ENCODE data around the gene TIMP3. TPM values are rescaled to one million over a fixed set of nuclear protein-coding genes. Genes with fewer than 3 reads are reported as not detected.
A peak's percentile ranks its signal among the peaks of the same experiment; 100 is the strongest.

Gene TIMP3
- total RNA-seq, 1 donor from 2014 or later: 45.9 TPM

- Mint-ChIP-seq H3K27me3 (no peaks in the 10 kb centered on the region), H3K4me1 (ENCODE audit: unreplicated experiment) (peaks cover 33% of the 10 kb centered on the region), H3K27ac (no peak overlapping the region), H3K36me3 (peaks cover 3% of the 10 kb centered on the region), H3K9me3 (no peaks in the 10 kb centered on the region), H3K4me3 (no peak overlapping the region)
- no peak for DNase-seq (ENCODE audit: extremely low spot score, unreplicated experiment)
- no peak for TF ChIP-seq CTCF (conservative IDR thresholded peaks at IDR 0.05)
These were observed 36.3 kb downstream of the TIMP3 start for GRCh38 chr22:32837803-32838202.

- H3K9me3 Mint-ChIP-seq: no peaks in the 10 kb centered on the region
- no peak for DNase-seq (ENCODE audit: extremely low spot score, unreplicated experiment)
- no peak overlapping the region for H3K4me3 Mint-ChIP-seq
- no peaks in the 10 kb centered on the region for H3K27me3 Mint-ChIP-seq
- peaks cover 3% of the 10 kb centered on the region for H3K36me3 Mint-ChIP-seq
- no peak for TF ChIP-seq CTCF (conservative IDR thresholded peaks at IDR 0.05)
- no peak overlapping the region for H3K27ac Mint-ChIP-seq
- H3K4me1 Mint-ChIP-seq (ENCODE audit: unreplicated experiment): peaks cover 31% of the 10 kb centered on the region
These were observed 38.5 kb downstream of the TIMP3 start for GRCh38 chr22:32839831-32840584.

GRCh38 chr22:32841175-32841574, 39.7 kb downstream of the TIMP3 start:
- no peaks in the 10 kb centered on the region for H3K9me3 Mint-ChIP-seq
- H3K4me3 Mint-ChIP-seq: peak overlapping the region; percentile 34
- H3K27me3 Mint-ChIP-seq: no peaks in the 10 kb centered on the region
- H3K36me3 Mint-ChIP-seq: peaks cover 3% of the 10 kb centered on the region
- H3K27ac Mint-ChIP-seq: no peak overlapping the region
- no peak for TF ChIP-seq CTCF (conservative IDR thresholded peaks at IDR 0.05)
- DNase-seq (ENCODE audit: extremely low spot score, unreplicated experiment): no peak
- peaks cover 28% of the 10 kb centered on the region for H3K4me1 Mint-ChIP-seq (ENCODE audit: unreplicated experiment)

- Mint-ChIP-seq H3K27me3 (no peaks in the 10 kb centered on the region), H3K4me1 (ENCODE audit: unreplicated experiment) (peaks cover 36% of the 10 kb centered on the region), H3K9me3 (no peaks in the 10 kb centered on the region), H3K27ac (no peak overlapping the region), H3K4me3 (no peak overlapping the region), H3K36me3 (peaks cover 3% of the 10 kb centered on the region)
- no peak for TF ChIP-seq CTCF (conservative IDR thresholded peaks at IDR 0.05)
- no peak for DNase-seq (ENCODE audit: extremely low spot score, unreplicated experiment)
These were observed 41.0 kb downstream of the TIMP3 start for GRCh38 chr22:32842486-32842885.

- Mint-ChIP-seq H3K27me3 (no peaks in the 10 kb centered on the region), H3K4me3 (no peak overlapping the region), H3K4me1 (ENCODE audit: unreplicated experiment) (peaks cover 33% of the 10 kb centered on the region), H3K27ac (no peak overlapping the region), H3K36me3 (no peaks in the 10 kb centered on the region), H3K9me3 (no peaks in the 10 kb centered on the region)
- DNase-seq (ENCODE audit: extremely low spot score, unreplicated experiment): no peak
- no peak for TF ChIP-seq CTCF (conservative IDR thresholded peaks at IDR 0.05)
These were observed 41.8 kb downstream of the TIMP3 start for GRCh38 chr22:32843300-32843699.

Data from type B pancreatic cell (in vitro differentiated cells).